ENCODE data around the gene TBCD.

Gene TBCD

DNA sequence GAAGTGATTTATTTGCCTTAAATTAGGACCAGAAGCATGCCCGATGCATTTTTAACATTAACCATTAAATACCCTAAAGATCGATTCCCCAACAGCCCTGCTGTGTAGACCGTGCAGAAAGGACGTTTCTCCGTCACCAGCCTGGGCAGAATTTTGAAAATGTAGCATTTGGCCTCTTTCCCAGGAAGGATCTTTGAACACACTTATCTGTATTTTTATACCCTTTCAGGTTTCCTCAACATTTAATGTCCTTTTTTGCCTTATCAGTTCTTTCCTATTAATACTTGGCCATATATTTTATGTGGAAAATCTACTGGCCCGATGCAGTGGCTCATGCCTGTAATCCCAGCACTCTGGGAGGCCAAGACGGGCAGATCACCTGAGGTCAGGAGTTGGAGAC, 142.5 kb downstream of the TBCD start:
- no peak for DNase-seq (ENCODE audit: extremely low read depth, low read depth)
- TF ChIP-seq, protein P1, sequence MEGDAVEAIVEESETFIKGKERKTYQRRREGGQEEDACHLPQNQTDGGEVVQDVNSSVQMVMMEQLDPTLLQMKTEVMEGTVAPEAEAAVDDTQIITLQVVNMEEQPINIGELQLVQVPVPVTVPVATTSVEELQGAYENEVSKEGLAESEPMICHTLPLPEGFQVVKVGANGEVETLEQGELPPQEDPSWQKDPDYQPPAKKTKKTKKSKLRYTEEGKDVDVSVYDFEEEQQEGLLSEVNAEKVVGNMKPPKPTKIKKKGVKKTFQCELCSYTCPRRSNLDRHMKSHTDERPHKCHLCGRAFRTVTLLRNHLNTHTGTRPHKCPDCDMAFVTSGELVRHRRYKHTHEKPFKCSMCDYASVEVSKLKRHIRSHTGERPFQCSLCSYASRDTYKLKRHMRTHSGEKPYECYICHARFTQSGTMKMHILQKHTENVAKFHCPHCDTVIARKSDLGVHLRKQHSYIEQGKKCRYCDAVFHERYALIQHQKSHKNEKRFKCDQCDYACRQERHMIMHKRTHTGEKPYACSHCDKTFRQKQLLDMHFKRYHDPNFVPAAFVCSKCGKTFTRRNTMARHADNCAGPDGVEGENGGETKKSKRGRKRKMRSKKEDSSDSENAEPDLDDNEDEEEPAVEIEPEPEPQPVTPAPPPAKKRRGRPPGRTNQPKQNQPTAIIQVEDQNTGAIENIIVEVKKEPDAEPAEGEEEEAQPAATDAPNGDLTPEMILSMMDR (IDR thresholded peaks at IDR 0.05; ENCODE audit: low read depth, low read length) = no peak

DNA sequence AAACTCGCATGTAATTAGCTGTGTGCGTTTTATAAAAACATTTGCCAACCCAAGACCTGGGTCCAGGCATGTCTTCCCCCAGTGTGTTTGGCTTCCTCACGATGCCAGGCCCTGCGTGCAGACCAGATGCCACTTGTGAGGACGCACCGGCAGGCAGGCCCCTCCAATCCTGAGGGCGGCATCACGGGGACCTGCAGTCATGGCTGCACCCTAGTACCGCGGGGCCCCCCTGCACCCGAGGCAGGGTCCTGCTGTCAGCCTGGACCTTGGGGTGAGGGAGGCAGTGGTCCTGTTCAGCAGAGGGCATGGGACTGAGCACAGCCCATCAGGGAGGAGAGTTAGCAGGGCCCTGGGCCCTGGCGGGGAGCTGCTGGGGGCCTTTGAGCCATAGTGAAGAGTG, 143.2 kb downstream of the TBCD start:
- TF ChIP-seq, protein P1 (IDR thresholded peaks at IDR 0.05; ENCODE audit: low read depth, low read length) = no peak
- DNase-seq (ENCODE audit: extremely low read depth, low read depth) = no peak

DNA sequence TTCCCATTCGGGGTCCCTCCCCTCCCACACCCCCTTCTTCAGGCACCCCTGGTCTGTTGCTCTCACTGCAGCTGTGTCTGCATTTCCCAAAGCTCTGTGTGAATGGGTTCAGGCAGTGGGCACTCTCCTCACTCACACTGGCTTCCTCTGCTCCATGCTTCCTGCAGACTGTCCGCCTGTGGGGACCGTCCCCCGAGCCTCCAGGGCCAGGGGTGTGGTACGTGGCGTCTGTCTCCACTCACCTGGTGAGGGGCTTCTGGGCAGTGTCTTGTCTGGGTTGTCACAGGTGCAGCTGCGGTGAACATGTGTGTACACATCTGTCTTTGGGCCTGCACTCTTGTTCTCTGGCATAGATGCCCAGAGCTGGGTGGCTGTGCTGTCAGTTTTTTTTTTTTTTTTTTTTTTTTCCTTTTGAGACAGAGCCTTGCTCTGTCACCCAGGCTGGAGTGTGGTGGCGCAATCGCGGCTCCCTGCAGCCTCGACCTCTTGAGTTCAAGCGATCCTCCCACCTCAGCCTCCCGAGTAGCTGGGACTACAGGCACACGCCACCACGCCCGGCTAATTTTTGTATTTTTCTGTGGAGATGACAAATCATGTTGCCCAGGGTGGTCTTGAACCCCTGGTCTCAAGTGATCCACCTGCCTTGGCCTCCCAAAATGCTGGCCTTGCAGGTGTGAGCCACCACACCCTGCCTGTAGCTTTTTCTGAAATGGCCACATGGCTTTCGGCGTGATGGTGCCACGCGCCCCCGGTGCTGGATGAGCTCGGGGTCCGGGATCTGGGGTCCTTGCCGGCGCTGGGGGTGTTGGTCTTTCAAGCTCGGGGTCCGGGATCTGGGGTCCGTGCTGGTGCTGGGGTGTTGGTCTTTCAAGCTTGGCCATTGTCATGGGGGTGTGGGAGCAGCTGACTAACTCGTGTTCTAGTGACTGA, 144.5 kb downstream of the TBCD start:
- DNase-seq (ENCODE audit: extremely low read depth, low read depth) = no peak

DNA sequence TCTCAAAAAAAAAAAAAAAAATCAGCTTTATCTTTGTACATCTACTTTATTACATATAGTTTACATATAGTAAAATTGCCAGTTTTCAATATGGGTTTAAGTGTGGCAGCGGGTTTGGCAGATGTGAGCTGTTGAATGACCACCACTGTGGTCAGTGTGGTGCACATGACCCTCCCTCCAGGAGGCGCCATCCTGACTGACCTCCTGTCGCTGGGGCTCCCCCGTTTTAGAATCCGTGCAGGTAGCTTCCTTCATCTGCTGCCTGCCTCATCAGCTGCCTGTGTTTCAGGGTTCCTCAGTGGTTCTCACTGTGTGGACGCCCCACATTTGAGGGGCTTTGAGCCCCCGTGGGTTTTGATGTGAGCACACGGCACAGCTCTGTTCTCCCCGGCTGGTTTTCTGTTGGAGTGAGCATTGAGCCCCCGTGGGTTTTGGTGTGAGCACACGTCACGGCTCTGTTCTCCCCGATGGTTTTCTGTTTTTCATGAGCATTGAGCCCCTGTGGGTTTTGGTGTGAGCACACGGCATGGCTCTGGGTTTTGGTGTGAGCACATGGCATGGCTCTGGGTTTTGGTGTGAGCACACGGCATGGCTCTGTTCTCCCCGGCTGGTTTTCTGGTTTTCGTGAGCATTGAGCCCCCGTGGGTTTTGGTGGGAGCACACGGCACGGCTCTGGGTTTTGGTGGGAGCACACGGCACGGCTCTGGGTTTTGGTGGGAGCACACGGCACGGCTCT, 145.8 kb downstream of the TBCD start:
- TF ChIP-seq, protein P1 (IDR thresholded peaks at IDR 0.05; ENCODE audit: low read depth, low read length) = no peak
- no peak for DNase-seq (ENCODE audit: extremely low read depth, low read depth)

More for the DNA sequence above, 144.5 kb downstream of the TBCD start:
- TF ChIP-seq, protein P1 (IDR thresholded peaks at IDR 0.05; ENCODE audit: low read depth, low read length) = no peak

DNA sequence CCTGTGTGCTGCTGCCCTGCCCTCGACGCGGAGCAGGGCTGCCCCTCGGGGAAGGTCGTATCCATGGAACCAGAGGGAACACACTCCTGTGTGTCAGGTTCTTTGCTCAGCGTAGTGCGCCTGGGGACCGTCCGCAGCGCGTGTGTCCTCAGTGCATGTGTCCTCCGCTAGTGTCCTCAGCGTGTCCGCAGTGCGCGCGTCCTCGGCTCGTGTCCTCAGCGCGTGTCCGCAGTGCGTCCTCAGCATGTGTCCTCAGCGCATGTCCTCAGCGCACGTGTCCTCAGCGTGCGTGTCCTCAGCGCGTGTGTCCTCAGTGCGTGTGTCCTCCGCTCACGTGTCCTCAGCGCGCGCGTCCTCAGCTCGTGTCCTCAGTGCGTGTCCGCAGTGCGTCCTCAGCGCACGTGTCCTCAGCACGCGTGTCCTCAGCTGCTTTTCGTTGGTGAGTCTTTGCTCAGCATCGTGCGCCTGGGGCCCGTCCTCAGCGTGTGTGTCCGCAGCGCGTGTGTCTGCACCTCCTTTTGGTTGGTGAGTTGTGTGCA, 147.2 kb downstream of the TBCD start:
- TF ChIP-seq, protein P1 (IDR thresholded peaks at IDR 0.05; ENCODE audit: low read depth, low read length) = no peak
- no peak for DNase-seq (ENCODE audit: extremely low read depth, low read depth)

DNA sequence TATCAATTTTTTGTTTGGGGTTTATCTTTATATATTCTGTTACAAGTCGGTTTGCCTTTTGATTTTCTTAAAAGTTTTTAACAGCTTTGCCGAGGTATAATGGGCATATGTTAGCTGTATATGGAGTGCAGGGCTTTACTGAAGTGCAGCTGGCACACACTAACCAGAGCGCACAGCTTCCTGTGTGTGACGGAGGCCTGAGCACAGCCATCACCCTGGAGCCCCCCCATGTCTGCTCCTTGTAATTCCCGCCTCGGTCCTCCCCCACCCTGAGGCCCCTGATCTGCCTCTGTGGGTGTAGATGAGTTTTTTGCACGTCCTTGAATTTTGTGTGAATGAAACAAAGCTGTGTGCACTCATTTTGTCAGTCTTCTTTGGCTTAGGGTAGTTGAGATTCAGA, 148.1 kb downstream of the TBCD start:
- DNase-seq (ENCODE audit: extremely low read depth, low read depth) = no peak
- TF ChIP-seq, protein P1 (IDR thresholded peaks at IDR 0.05; ENCODE audit: low read depth, low read length) = no peak

DNA sequence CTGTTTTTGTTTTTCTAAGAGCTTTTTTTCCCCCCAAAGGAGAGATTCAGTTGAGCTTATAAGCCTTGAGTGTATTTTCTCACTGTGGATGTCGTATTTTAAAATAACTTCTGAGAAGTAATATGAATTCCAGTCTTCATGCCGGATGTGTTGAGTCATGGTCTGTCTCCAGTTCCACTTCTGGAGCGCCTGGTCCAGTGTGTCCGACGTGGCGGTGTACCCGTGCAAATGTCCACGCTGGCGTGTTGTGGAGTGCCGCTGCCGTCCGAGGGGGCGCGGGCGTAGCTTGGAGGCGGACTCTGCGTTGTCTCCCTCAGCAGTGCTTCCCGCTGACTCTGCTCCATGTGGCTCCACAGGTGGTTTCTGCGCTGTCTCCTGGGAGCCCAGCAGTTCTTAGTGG, 148.9 kb downstream of the TBCD start:
- DNase-seq (ENCODE audit: extremely low read depth, low read depth) = no peak
- TF ChIP-seq, protein P1 (IDR thresholded peaks at IDR 0.05; ENCODE audit: low read depth, low read length) = no peak

Measured in AG09319 (cell line).